T47D (cell line): ENCODE measurements around the gene MEIS3.

Source experiments
- DNase-seq, 2 experiments: peaks; one replicate each; pipeline versions ENCODE4 v3.0.0 to v3.0.0-alpha.2; 2011 to 2012; ENCODE audit warnings: low read depth in 1 of 2, low spot score in 1 of 2
- JUND ChIP-seq: IDR thresholded peaks from 2 replicates; pipeline ENCODE4 v1.6.1; 2012; ENCODE audit warnings: low read depth
- in situ Hi-C: cut with HindIII; loops from 2 replicates; pipeline ENCODE4 v1.10.0; 2016; ENCODE audit warnings: low sequenced_read_pairs, low pct_unique_long_range_greater_than_20kb

The MEIS3 gene

GRCh38 chr19:47381653-47382279 lies 37.6 kb downstream of the MEIS3 start:
- TF ChIP-seq JUND = no peak
- DNase-seq = no peak
- in situ Hi-C loops = no loop called here

- in situ Hi-C loops = no loop called here
- no peak for DNase-seq
- TF ChIP-seq JUND = no peak
These were observed 38.2 kb downstream of the MEIS3 start for GRCh38 chr19:47381121-47381520.

- DNase-seq = no peak
- in situ Hi-C loops = no loop called here
- TF ChIP-seq JUND = no peak
These were observed 38.8 kb downstream of the MEIS3 start for GRCh38 chr19:47380559-47380958.

- TF ChIP-seq JUND = no peak
These were observed 39.9 kb downstream of the MEIS3 start for GRCh38 chr19:47379381-47379938.

DNA sequence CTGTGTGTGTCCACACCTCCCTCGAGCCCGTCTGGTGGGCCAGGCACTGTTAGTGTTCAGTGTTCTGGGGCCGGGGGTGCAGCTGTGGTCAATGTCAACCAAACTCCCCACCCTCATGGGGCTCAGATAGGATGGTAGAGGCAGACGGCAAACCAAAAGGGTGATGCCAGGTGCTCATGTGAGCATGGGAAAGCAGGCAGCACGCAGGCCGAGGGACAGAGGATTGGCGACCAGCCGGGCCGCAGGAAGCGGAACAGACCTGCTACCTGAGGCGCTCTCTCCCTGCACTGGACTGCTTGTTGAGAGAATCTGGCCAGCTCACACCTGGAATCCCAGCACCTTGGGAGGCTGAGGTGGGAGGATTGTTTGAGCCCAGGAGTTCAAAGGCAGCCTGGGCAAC lies 41.1 kb downstream of the MEIS3 start:
- TF ChIP-seq JUND = no peak
- DNase-seq = no peak
- in situ Hi-C loops = no loop called here

More at GRCh38 chr19:47379381-47379938, 39.9 kb downstream of the MEIS3 start:
- DNase-seq = no peak
- in situ Hi-C loops = no loop called here

- TF ChIP-seq JUND = no peak
- DNase-seq = no peak
- in situ Hi-C loops = no loop called here
These were observed 41.5 kb downstream of the MEIS3 start for GRCh38 chr19:47377801-47378200.

DNA sequence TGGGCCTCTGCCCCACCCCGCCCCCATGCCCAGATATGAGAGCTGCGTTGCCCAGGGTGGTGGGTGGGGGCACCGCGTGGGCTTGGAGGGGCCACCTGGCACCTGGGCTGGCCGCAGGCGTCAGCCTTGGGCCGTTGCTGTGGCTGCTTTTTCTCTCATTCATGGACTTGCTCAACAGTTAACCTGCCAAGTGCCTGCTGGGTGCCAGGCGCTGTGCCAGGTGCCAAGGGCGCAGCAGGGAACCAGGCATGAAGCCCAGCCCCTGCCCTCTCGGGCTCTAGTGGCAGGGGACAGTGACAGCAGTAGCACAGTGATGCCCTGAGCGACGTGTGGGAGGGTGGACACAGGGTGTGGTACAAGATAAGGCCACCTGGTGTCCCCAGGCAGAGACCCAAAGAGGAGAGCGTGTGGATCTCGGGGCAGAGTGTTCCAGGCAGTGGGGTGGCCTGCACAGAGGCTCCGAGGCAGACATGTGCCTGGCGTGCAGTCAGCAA lies 42.1 kb downstream of the MEIS3 start:
- no peak for DNase-seq
- in situ Hi-C loops = no loop called here
- TF ChIP-seq JUND = no peak

GRCh38 chr19:47376589-47377144 lies 42.7 kb downstream of the MEIS3 start:
- no peak for DNase-seq
- in situ Hi-C loops = no loop called here
- no peak for TF ChIP-seq JUND

DNA sequence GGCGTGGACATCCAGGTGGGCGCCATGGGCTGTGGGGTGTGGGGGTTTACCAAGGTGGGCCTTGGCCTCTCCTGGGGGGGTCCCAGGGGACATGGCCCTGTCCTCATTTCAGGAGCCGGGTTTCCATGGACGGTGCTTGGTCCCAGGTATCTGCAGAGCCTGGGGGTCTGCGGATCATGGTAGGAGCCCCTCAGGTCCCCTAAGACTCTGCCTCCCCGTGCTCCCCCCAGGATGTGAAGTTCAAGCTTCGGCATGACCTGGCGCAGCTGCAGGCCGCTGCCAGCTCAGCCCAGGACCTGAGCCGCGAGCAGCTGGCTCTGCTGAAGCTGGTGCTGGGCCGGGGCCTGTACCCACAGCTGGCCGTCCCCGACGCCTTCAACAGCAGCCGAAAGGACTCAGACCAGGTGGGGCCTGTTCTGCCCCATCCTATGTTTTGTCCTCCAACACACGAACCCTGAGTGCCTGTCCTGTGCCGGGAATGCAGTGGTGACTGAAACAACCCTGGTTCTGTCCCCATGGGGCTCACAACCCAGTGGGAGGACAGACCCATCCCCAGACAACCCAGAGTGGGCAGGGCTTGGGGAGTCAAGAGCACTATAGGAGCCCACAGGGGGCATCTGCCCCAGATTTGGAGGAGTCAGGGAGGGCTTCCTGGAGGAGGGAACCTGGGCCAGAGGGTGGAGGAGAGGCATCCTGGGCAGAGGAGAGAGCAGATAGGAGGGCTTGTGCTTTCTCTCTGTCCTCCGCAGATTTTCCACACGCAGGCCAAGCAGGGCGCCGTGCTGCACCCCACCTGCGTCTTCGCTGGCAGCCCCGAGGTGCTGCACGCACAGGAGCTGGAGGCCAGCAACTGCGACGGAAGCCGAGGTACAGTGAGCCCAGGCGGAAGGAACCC lies 43.4 kb downstream of the MEIS3 start:
- in situ Hi-C loops = no loop called here
- no peak for DNase-seq
- TF ChIP-seq JUND = no peak

DNA sequence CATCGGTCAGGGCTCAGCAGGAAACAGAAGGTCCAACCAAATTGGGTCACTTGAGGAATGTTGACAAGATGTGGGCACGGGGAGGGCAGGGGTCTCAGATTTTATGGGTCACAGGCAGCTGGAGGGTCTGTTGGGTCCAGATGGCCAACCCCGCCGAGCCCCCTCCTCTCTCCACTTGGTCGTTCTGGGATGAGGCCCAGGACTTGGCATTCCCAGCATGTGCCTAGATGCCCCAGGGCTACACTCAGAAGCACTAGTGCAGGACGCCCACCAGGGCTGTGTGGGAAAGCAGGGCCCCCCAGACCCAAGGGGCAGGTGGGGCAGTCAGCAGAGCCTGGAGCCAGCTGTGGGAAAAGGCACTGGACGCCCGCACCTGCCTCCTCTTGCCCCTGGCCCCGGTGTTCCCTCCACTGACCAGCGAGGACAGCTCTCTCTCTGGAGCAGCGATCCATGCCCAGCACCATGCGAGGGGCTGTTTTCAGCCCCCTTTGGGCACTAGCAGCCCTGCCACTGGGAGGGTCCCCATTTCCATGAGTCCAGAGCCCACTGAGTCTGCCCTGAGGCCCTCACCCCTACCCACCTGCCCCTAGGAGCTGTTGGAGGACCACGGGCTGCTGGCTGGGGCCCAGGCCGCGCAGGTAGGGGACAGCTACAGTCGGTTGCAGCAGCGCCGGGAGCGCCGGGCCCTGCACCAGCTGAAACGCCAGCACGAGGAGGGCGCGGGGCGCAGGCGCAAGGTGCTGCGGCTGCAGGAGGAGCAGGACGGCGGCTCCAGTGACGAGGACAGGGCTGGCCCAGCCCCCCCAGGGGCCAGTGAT lies 44.2 kb downstream of the MEIS3 start:
- DNase-seq = no peak
- no peak for TF ChIP-seq JUND
- in situ Hi-C loops = no loop called here

DNA sequence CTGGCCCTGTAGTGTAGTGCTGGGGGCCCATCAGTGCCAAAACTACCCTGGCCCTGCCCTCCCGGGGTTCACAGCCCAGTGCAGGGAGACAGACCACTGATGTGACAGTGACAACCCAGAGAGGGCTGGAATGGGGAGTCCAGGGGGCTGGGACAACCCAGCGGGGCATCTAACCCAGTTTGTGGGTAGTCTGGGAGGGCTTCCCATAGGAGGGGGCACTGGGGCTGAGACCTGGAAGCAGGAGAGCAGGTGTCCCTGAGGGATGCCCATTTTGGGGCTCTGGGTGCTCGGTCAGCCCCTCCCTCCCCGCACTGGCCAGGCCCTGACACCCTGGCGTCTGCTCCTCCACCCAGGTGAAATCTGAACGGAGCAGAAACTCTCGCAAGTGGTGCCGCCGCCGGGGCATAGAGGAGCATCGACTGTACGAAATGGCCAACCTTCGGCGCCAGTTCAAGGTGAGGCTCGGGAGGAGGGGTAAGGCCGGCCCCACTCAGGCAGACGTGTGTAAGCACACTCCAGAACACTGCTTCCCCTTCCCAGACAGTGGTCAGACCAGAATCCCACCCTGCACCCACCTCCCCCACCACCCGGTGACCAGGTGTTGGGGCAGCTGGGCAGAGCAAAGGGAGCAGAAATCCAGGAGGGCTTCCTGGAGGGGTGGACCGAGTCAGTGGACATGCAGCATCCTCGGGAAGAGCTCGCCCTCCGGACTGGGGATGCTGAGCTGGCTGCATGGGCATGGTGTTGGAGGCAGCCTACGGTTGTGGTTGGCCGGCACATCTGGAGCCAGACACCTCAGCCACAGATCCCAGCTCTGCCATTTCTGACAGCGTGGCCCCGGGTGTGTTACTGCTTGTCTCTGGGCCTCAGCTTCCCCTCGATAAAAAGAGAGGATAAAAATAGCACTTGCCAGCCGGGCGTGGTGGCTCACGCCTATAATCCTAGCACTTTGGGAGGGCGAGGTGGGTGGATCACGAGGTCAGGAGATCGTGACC lies 45.8 kb downstream of the MEIS3 start:
- TF ChIP-seq JUND = no peak
- no peak for DNase-seq
- in situ Hi-C loops = no loop called here
